DOHH2 (cell line): ENCODE results near the gene BCL2.

Experiments
- CTCF ChIP-seq: fragments of 200-600 bp; sonication (generic); IDR thresholded peaks from one replicate; pipeline ENCODE4 v1.5.1; 2014; ENCODE audit warnings: antibody characterized with exemption, mild to moderate bottlenecking, low read depth, low read length; ENCODE audit not compliant: poor library complexity, severe bottlenecking
- EZH2phosphoT487 ChIP-seq: fragments of 200-600 bp; sonication (generic); IDR thresholded peaks from 2 replicates; pipeline ENCODE4 v1.6.1; 2017; ENCODE audit warnings: borderline replicate concordance, mild to moderate bottlenecking, antibody characterized with exemption, low read length, moderate library complexity, mixed read lengths

DNA sequence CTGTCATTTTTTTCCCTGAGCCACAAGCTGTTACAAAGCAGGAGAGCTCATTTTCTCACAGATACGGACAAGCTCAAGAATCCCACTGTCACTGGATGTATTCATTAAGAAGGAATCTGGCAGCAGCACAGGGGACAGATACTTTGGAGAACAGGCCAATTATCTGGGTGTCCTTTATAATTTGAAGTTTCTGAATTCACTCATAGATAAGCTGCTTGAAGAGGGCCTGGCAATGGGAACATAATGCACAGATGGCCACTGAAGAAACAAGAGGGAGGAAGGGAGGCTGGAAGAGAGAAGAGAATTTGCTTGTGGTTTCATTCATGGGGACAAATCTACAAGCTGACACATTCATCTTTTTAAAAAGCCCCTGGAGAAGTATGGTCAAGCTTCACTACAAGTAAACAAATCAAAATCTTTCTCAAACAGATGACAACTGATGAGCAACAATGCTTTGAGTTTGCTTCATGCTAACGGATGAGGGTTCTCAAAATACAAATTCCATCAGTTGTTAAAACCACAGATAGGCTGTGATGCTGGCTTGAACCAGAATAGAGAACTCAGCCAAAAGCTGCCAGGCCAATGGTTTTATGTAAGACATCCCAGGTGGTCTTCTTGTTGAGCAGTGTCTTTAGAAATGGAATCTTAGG, 11.9 kb downstream of the BCL2 start:
- TF ChIP-seq CTCF (no peak), EZH2phosphoT487 (no peak)
